SK-N-MC (cell line): ENCODE data around the gene TSEN15.
"Not testable (repeated sequence)": the region's sequence is repeated elsewhere in the genome, so short reads cannot be mapped to it uniquely, and the experiment has no call there.

Experiments
- DNase-seq: peaks from one replicate; pipeline ENCODE4 v3.0.0-alpha.2; 2011; ENCODE audit warnings: low read depth, low spot score
- H3K27ac ChIP-seq: fragments of 200-600 bp; sonication (generic); 2 replicates; pipeline ENCODE4 v1.5.1; 2016; ENCODE audit warnings: mixed run types
- H3K36me3 ChIP-seq: fragments of 200-600 bp; sonication (generic); 2 replicates; pipeline ENCODE4 v1.6.1; 2017; ENCODE audit warnings: antibody characterized with exemption, low read length, mixed read lengths; ENCODE audit not compliant: insufficient read depth
- H3K4me3 ChIP-seq: fragments of 200-600 bp; sonication (generic); 2 replicates; pipeline ENCODE4 v1.5.1; 2016
- H3K9ac ChIP-seq: fragments of 200-600 bp; sonication (generic); 2 replicates; pipeline ENCODE4 v1.8.0; 2017; ENCODE audit warnings: mixed run types, mixed read lengths; ENCODE audit not compliant: insufficient read length
- H3K9me3 ChIP-seq: fragments of 200-600 bp; sonication (generic); 2 replicates; pipeline ENCODE4 v1.6.1; 2017; ENCODE audit warnings: low read depth, mild to moderate bottlenecking, antibody characterized with exemption, low read length, moderate library complexity, mixed read lengths
- EZH2 ChIP-seq: fragments of 200-600 bp; sonication (generic); IDR thresholded peaks from one replicate; pipeline ENCODE4 v1.6.1; 2017; ENCODE audit warnings: antibody characterized with exemption
- FOXP2 ChIP-seq: optimal IDR thresholded peaks from 2 replicates; pipeline ENCODE3; 2011; ENCODE audit warnings: mild to moderate bottlenecking, moderate library complexity; ENCODE audit not compliant: insufficient read depth; ENCODE audit errors: extremely low read length, control extremely low read depth
- POLR2AphosphoS5 ChIP-seq: IDR thresholded peaks from 2 replicates; pipeline ENCODE4 v1.6.1; 2012; ENCODE audit warnings: mild to moderate bottlenecking, low read depth, low read length, borderline replicate concordance

The TSEN15 gene

GRCh38 chr1:184082541-184083415 is 31.2 kb downstream of the TSEN15 start:
- no peaks in the 10 kb centered on the region for H3K9me3 ChIP-seq
- H3K4me3 ChIP-seq, result no peak overlapping the region
- no peak overlapping the region for H3K9ac ChIP-seq
- H3K36me3 ChIP-seq, result peaks cover under 1% of the 10 kb centered on the region; the same call in 1 of the 2 replicates
- no peak for DNase-seq
- H3K27ac ChIP-seq, result no peak overlapping the region
- no peak for TF ChIP-seq EZH2
- TF ChIP-seq POLR2AphosphoS5, result no peak
- no peak for TF ChIP-seq FOXP2

GRCh38 chr1:184085667-184086066 is 34.1 kb downstream of the TSEN15 start:
- no peak overlapping the region for H3K27ac ChIP-seq
- TF ChIP-seq POLR2AphosphoS5 (no peak), EZH2 (no peak), FOXP2 (no peak)
- H3K9ac ChIP-seq, result no peak overlapping the region
- no peaks in the 10 kb centered on the region for H3K9me3 ChIP-seq
- no peak overlapping the region for H3K4me3 ChIP-seq
- H3K36me3 ChIP-seq, result no peaks in the 10 kb centered on the region
- no peak for DNase-seq

GRCh38 chr1:184088037-184088436 is 36.5 kb downstream of the TSEN15 start:
- no peak for DNase-seq
- TF ChIP-seq EZH2, result no peak
- TF ChIP-seq POLR2AphosphoS5, result no peak
- TF ChIP-seq FOXP2, result no peak
- no peak overlapping the region for H3K4me3 ChIP-seq
- H3K27ac ChIP-seq, result no peak overlapping the region
- H3K36me3 ChIP-seq, result no peaks in the 10 kb centered on the region
- H3K9ac ChIP-seq, result no peak overlapping the region
- H3K9me3 ChIP-seq, result no peaks in the 10 kb centered on the region

GRCh38 chr1:184093071-184093470 is 41.5 kb downstream of the TSEN15 start:
- H3K27ac ChIP-seq, result no peak overlapping the region
- no peaks in the 10 kb centered on the region for H3K9me3 ChIP-seq
- DNase-seq, result no peak
- H3K4me3 ChIP-seq, result no peak overlapping the region
- no peaks in the 10 kb centered on the region; the same call in 1 of the 2 replicates for H3K36me3 ChIP-seq
- TF ChIP-seq FOXP2, result no peak
- no peak for TF ChIP-seq POLR2AphosphoS5
- TF ChIP-seq EZH2, result no peak
- no peak overlapping the region for H3K9ac ChIP-seq

GRCh38 chr1:184096005-184096404 is 44.5 kb downstream of the TSEN15 start:
- H3K36me3 ChIP-seq, result no peaks in the 10 kb centered on the region; the same call in 1 of the 2 replicates
- H3K27ac ChIP-seq, result no peak overlapping the region
- DNase-seq, result no peak
- no peaks in the 10 kb centered on the region for H3K9me3 ChIP-seq
- H3K9ac ChIP-seq, result no peak overlapping the region
- no peak for TF ChIP-seq FOXP2
- TF ChIP-seq EZH2, result no peak
- TF ChIP-seq POLR2AphosphoS5, result no peak
- no peak overlapping the region for H3K4me3 ChIP-seq

GRCh38 chr1:184096580-184096979 is 45.0 kb downstream of the TSEN15 start:
- not testable (repeated sequence) for DNase-seq, H3K9me3 ChIP-seq, H3K36me3 ChIP-seq, H3K9ac ChIP-seq, H3K27ac ChIP-seq, H3K4me3 ChIP-seq

GRCh38 chr1:184101141-184101540 is 49.6 kb downstream of the TSEN15 start:
- Histone ChIP-seq H3K4me3 (no peak overlapping the region), H3K27ac (no peak overlapping the region), H3K9me3 (0 out of 2 replicates have a peak, but pooled peaks cover 3% of the 10 kb centered on the region), H3K9ac (no peak overlapping the region), H3K36me3 (no peaks in the 10 kb centered on the region; the same call in 1 of the 2 replicates)
- no peak for DNase-seq
- TF ChIP-seq FOXP2, result no peak

- Histone ChIP-seq H3K4me3 (no peak overlapping the region), H3K27ac (no peak overlapping the region), H3K9ac (no peak overlapping the region), H3K36me3 (no peaks in the 10 kb centered on the region; the same call in 1 of the 2 replicates), H3K9me3 (peaks cover 6% of the 10 kb centered on the region; the same call in 1 of the 2 replicates)
- DNase-seq, result no peak
- TF ChIP-seq EZH2 (no peak), FOXP2 (no peak), POLR2AphosphoS5 (no peak)
These were observed 50.0 kb downstream of the TSEN15 start for GRCh38 chr1:184101571-184101970.
